HG03342 (cell line): ENCODE measurements around the gene KIAA0753.

Source experiments
- ATAC-seq: cut with Tn5 transposase; IDR thresholded peaks from one replicate; pipeline ENCODE4 v1.9.1; 2021; ENCODE audit warnings: mild to moderate bottlenecking, moderate library complexity; ENCODE audit not compliant: unreplicated experiment

The KIAA0753 gene

GRCh38 chr17:6572972-6573370 is 67.5 kb downstream of the KIAA0753 start:
- no peak for ATAC-seq

- no peak for ATAC-seq
Observed at GRCh38 chr17:6571452-6571781, 69.1 kb downstream of the KIAA0753 start.

- ATAC-seq = no peak
Observed at GRCh38 chr17:6570731-6571451, 69.6 kb downstream of the KIAA0753 start.

- no peak for ATAC-seq
Observed at GRCh38 chr17:6569370-6570285, 70.9 kb downstream of the KIAA0753 start.

GRCh38 chr17:6568184-6568758 is 72.2 kb downstream of the KIAA0753 start:
- no peak for ATAC-seq

- ATAC-seq = no peak
Observed at GRCh38 chr17:6567528-6568183, 72.9 kb downstream of the KIAA0753 start.

GRCh38 chr17:6561446-6561845 is 79.1 kb downstream of the KIAA0753 start:
- no peak for ATAC-seq

GRCh38 chr17:6560496-6560895 is 80.0 kb downstream of the KIAA0753 start:
- no peak for ATAC-seq

- no peak for ATAC-seq
Observed at GRCh38 chr17:6559753-6560215, 80.7 kb downstream of the KIAA0753 start.

- ATAC-seq = no peak
Observed at GRCh38 chr17:6558932-6559752, 81.4 kb downstream of the KIAA0753 start.

- no peak for ATAC-seq
Observed at GRCh38 chr17:6558276-6558675, 82.2 kb downstream of the KIAA0753 start.

GRCh38 chr17:6557040-6557438 is 83.5 kb downstream of the KIAA0753 start:
- ATAC-seq = no peak

GRCh38 chr17:6556121-6557039 is 84.1 kb downstream of the KIAA0753 start, which contains the start of gene PITPNM3:
Gene PITPNM3 (minus strand): TSS chr17:6556555. CDS start chr17:6556406, 149 bp downstream.
- no peak for ATAC-seq

GRCh38 chr17:6555331-6556120 is 85.0 kb downstream of the KIAA0753 start:
- ATAC-seq = no peak

- no peak for ATAC-seq
Observed at GRCh38 chr17:6554871-6555330, 85.6 kb downstream of the KIAA0753 start.

- ATAC-seq = no peak
Observed at GRCh38 chr17:6554342-6554741, 86.2 kb downstream of the KIAA0753 start.

GRCh38 chr17:6551869-6552531 is 88.5 kb downstream of the KIAA0753 start:
- ATAC-seq = no peak

- no peak for ATAC-seq
Observed at GRCh38 chr17:6551356-6551755, 89.2 kb downstream of the KIAA0753 start.
